IPS-15b (cell line): ENCODE measurements around the gene MYH9.
A peak's percentile ranks its signal among the peaks of the same experiment; 100 is the strongest.
"Not testable (repeated sequence)": the region's sequence is repeated elsewhere in the genome, so short reads cannot be mapped to it uniquely, and the experiment has no call there.

Source experiments
- H3K27me3 ChIP-seq: one replicate; pipeline ENCODE4 v1.6.1; 2013; ENCODE audit warnings: low read length; ENCODE audit not compliant: control insufficient read depth, insufficient read depth
- H3K36me3 ChIP-seq: one replicate; pipeline ENCODE4 v1.6.1; 2013; ENCODE audit warnings: low read length; ENCODE audit not compliant: control insufficient read depth, insufficient read depth
- H3K4me1 ChIP-seq: one replicate; pipeline ENCODE4 v1.6.1; 2013; ENCODE audit warnings: mild to moderate bottlenecking, low read length; ENCODE audit not compliant: control insufficient read depth, insufficient read depth
- H3K4me3 ChIP-seq: one replicate; pipeline ENCODE4 v1.5.1; 2013; ENCODE audit warnings: low read depth, low read length
- H3K9ac ChIP-seq: one replicate; pipeline ENCODE4 v1.6.1; 2013; ENCODE audit warnings: low read depth, mild to moderate bottlenecking, low read length
- H3K9me3 ChIP-seq: one replicate; pipeline ENCODE4 v1.6.1; 2013; ENCODE audit warnings: mild to moderate bottlenecking, low read length; ENCODE audit not compliant: control insufficient read depth, insufficient read depth

Gene MYH9

GRCh38 chr22:36391638-36392037, 3.9 kb upstream of the MYH9 start:
- no peaks in the 10 kb centered on the region for H3K9me3 ChIP-seq
- H3K4me1 ChIP-seq = peaks cover 4% of the 10 kb centered on the region
- H3K9ac ChIP-seq = no peak overlapping the region
- no peak overlapping the region for H3K4me3 ChIP-seq
- H3K36me3 ChIP-seq = peaks cover 3% of the 10 kb centered on the region
- no peaks in the 10 kb centered on the region for H3K27me3 ChIP-seq

- not testable (repeated sequence) for H3K27me3 ChIP-seq, H3K9me3 ChIP-seq, H3K36me3 ChIP-seq, H3K9ac ChIP-seq
- peak overlapping the region; percentile 65 for H3K4me3 ChIP-seq
- peaks cover 18% of the 10 kb centered on the region for H3K4me1 ChIP-seq
Observed at GRCh38 chr22:36389122-36389521, 1.4 kb upstream of the MYH9 start.

- Histone ChIP-seq H3K9ac (no peak overlapping the region), H3K4me1 (peaks cover 18% of the 10 kb centered on the region), H3K36me3 (peaks cover 3% of the 10 kb centered on the region), H3K9me3 (no peaks in the 10 kb centered on the region), H3K27me3 (no peaks in the 10 kb centered on the region), H3K4me3 (peak overlapping the region; percentile 79)
Observed at GRCh38 chr22:36387709-36387958, 133 bp downstream of the MYH9 start.

GRCh38 chr22:36386900-36387708, 663 bp downstream of the MYH9 start:
- Histone ChIP-seq H3K27me3 (no peaks in the 10 kb centered on the region), H3K9ac (peak overlapping the region; percentile 76), H3K4me3 (peak overlapping the region; percentile 79), H3K9me3 (no peaks in the 10 kb centered on the region), H3K36me3 (peaks cover 3% of the 10 kb centered on the region), H3K4me1 (peaks cover 18% of the 10 kb centered on the region)

- H3K36me3 ChIP-seq = peaks cover 3% of the 10 kb centered on the region
- H3K4me3 ChIP-seq = peak overlapping the region; percentile 79
- H3K9ac ChIP-seq = peak overlapping the region; percentile 76
- H3K27me3 ChIP-seq = no peaks in the 10 kb centered on the region
- peaks cover 18% of the 10 kb centered on the region for H3K4me1 ChIP-seq
- H3K9me3 ChIP-seq = no peaks in the 10 kb centered on the region
Observed at GRCh38 chr22:36386351-36386899, 1.3 kb downstream of the MYH9 start.

- H3K9me3 ChIP-seq = no peaks in the 10 kb centered on the region
- H3K27me3 ChIP-seq = no peaks in the 10 kb centered on the region
- peak overlapping the region; percentile 76 for H3K9ac ChIP-seq
- H3K4me1 ChIP-seq = peaks cover 18% of the 10 kb centered on the region
- peaks cover 3% of the 10 kb centered on the region for H3K36me3 ChIP-seq
- H3K4me3 ChIP-seq = peak overlapping the region; percentile 79
Observed at GRCh38 chr22:36385491-36386350, 2.0 kb downstream of the MYH9 start.

GRCh38 chr22:36384766-36385481, 2.8 kb downstream of the MYH9 start:
- H3K36me3 ChIP-seq = peaks cover 3% of the 10 kb centered on the region
- no peak overlapping the region for H3K9ac ChIP-seq
- H3K27me3 ChIP-seq = no peaks in the 10 kb centered on the region
- peak overlapping the region; percentile 79 for H3K4me3 ChIP-seq
- H3K9me3 ChIP-seq = no peaks in the 10 kb centered on the region
- H3K4me1 ChIP-seq = peaks cover 18% of the 10 kb centered on the region

- H3K9ac ChIP-seq = no peak overlapping the region
- no peaks in the 10 kb centered on the region for H3K27me3 ChIP-seq
- H3K36me3 ChIP-seq = peaks cover 3% of the 10 kb centered on the region
- no peak overlapping the region for H3K4me3 ChIP-seq
- peaks cover 14% of the 10 kb centered on the region for H3K4me1 ChIP-seq
- no peaks in the 10 kb centered on the region for H3K9me3 ChIP-seq
Observed at GRCh38 chr22:36383110-36383581, 4.6 kb downstream of the MYH9 start.

- H3K4me1 ChIP-seq = peaks cover 14% of the 10 kb centered on the region
- H3K4me3 ChIP-seq = no peak overlapping the region
- H3K9ac ChIP-seq = no peak overlapping the region
- H3K9me3 ChIP-seq = no peaks in the 10 kb centered on the region
- H3K36me3 ChIP-seq = no peaks in the 10 kb centered on the region
- H3K27me3 ChIP-seq = no peaks in the 10 kb centered on the region
Observed at GRCh38 chr22:36381513-36382128, 6.1 kb downstream of the MYH9 start.

- no peaks in the 10 kb centered on the region for H3K36me3 ChIP-seq
- H3K4me1 ChIP-seq = peaks cover 8% of the 10 kb centered on the region
- H3K9me3 ChIP-seq = no peaks in the 10 kb centered on the region
- H3K27me3 ChIP-seq = no peaks in the 10 kb centered on the region
- no peak overlapping the region for H3K9ac ChIP-seq
- no peak overlapping the region for H3K4me3 ChIP-seq
Observed at GRCh38 chr22:36379593-36380361, 8.0 kb downstream of the MYH9 start.
